HepG2 (cell line): ENCODE measurements around the gene VDAC1. TPM values are rescaled to one million over a fixed set of nuclear protein-coding genes. Genes with fewer than 3 reads are reported as not detected.
A peak's percentile ranks its signal among the peaks of the same experiment; 100 is the strongest.

Experiments used
- ETV5 ChIP-seq: IDR thresholded peaks from 2 replicates; pipeline ENCODE4 v1.6.1; 2018; ENCODE audit warnings: missing biosample characterization, missing genetic modification reagents, inconsistent platforms, borderline replicate concordance
- KDM5A ChIP-seq: fragments of 200-600 bp; sonication (generic); IDR thresholded peaks from 2 replicates; pipeline ENCODE4 v1.7.0; 2018; ENCODE audit warnings: antibody characterized with exemption, mild to moderate bottlenecking, low read length, borderline replicate concordance
- NKX3-1 ChIP-seq: sonication (generic); formaldehyde crosslinking; IDR thresholded peaks from 2 replicates; pipeline ENCODE4 v1.5.0; 2020; ENCODE audit warnings: missing genetic modification reagents
- NPAS2 ChIP-seq: sonication (generic); formaldehyde crosslinking; IDR thresholded peaks from 2 replicates; pipeline ENCODE4 v1.8.0; 2022; ENCODE audit warnings: mild to moderate bottlenecking, missing genetic modification reagents, borderline replicate concordance
- PAWR ChIP-seq: sonication (generic); formaldehyde crosslinking; IDR thresholded peaks from 2 replicates; pipeline ENCODE4 v1.4.0; 2020; ENCODE audit warnings: missing genetic modification reagents, mild to moderate bottlenecking, borderline replicate concordance
- PCBP1 ChIP-seq: fragments of 200-400 bp; formaldehyde crosslinking; IDR thresholded peaks from 2 replicates; pipeline ENCODE4 v1.6.1; 2017; ENCODE audit warnings: mild to moderate bottlenecking, low read depth, low read length, borderline replicate concordance
- RBFOX2 ChIP-seq: fragments of 200-400 bp; formaldehyde crosslinking; IDR thresholded peaks from 2 replicates; pipeline ENCODE4 v1.6.1; 2017; ENCODE audit warnings: low read depth, mild to moderate bottlenecking, low read length
- SALL1 ChIP-seq: sonication (generic); formaldehyde crosslinking; IDR thresholded peaks from 2 replicates; pipeline ENCODE4 v1.8.0; 2022; ENCODE audit warnings: mild to moderate bottlenecking, missing genetic modification reagents
- TCF7L2 ChIP-seq: IDR thresholded peaks from 2 replicates; pipeline ENCODE4 v1.6.1; 2011; ENCODE audit warnings: mild to moderate bottlenecking, low read depth, low read length, moderate library complexity
- TEAD2 ChIP-seq: sonication (generic); formaldehyde crosslinking; IDR thresholded peaks from 2 replicates; pipeline ENCODE4 v1.9.0; 2021; ENCODE audit warnings: missing genetic modification reagents
- ZBTB1 ChIP-seq: sonication (generic); formaldehyde crosslinking; IDR thresholded peaks from 2 replicates; pipeline ENCODE4 v1.4.0; 2020; ENCODE audit warnings: missing genetic modification reagents, borderline replicate concordance
- ZFP62 ChIP-seq: sonication (generic); formaldehyde crosslinking; IDR thresholded peaks from 2 replicates; pipeline ENCODE4 v1.4.0; 2020; ENCODE audit warnings: missing genetic modification reagents
- ZNF263 ChIP-seq: sonication (generic); formaldehyde crosslinking; IDR thresholded peaks from 2 replicates; pipeline ENCODE4 v1.4.0; 2020; ENCODE audit warnings: missing genetic modification reagents
- ZNF768 ChIP-seq: sonication (generic); formaldehyde crosslinking; IDR thresholded peaks from 2 replicates; pipeline ENCODE4 v1.4.0; 2020; ENCODE audit warnings: missing genetic modification reagents
- polyA plus RNA-seq, 8 experiments: library from polyadenylated mRNA; depleted of rRNA in 3 of 8; stranded (reverse) in 7 of 8; unstranded in 1 of 8; fragments of >200 nt; fragmentation: Illumina TruSeq in 4 of 8; extraction: Trizol in 4 of 8; gene quantifications; 2 replicates each; pipeline versions ENCODE4 v1.2.1 to v1.2.3, GENCODE V29; 2011 to 2016; ENCODE audit warnings: low read depth in 4 of 8, missing spikeins in 1 of 8, mixed read lengths in 1 of 8; ENCODE audit not compliant: insufficient read depth in 1 of 8
- total RNA-seq, 5 experiments: library from RNA; depleted of rRNA; stranded (reverse); fragments of >200 nt; fragmentation: Illumina TruSeq; extraction: Trizol; gene quantifications; 2 replicates each; pipeline ENCODE4 v1.2.3, GENCODE V29; 2016; ENCODE audit warnings: low read depth in 1 of 5
- TF ChIP-seq, protein P1 (sequence below): sonication (generic); formaldehyde crosslinking; IDR thresholded peaks from 2 replicates; pipeline ENCODE4 v1.5.1; 2020; ENCODE audit warnings: mild to moderate bottlenecking, missing genetic modification reagents, moderate library complexity
- TF ChIP-seq, protein P2 (sequence below), 2 experiments: sonication (generic) in 1 of 2; formaldehyde crosslinking in 1 of 2; IDR thresholded peaks; 2 replicates each; pipeline versions ENCODE4 v1.6.1 to v1.9.0; 2014 to 2022; ENCODE audit warnings: antibody characterized with exemption in 1 of 2, borderline replicate concordance in 1 of 2, inconsistent platforms in 1 of 2, low read depth in 1 of 2, missing genetic modification reagents in 1 of 2
- TF ChIP-seq, protein P3 (sequence below): conservative IDR thresholded peaks from 2 replicates; pipeline ENCODE4 v1.6.1; 2018; ENCODE audit warnings: missing genetic modification reagents

Gene VDAC1
- total and polyA plus RNA-seq, 2 of the 13 experiments (the other 11 are each of a cell fraction or from before 2014, with no cell fraction given) = 112 to 380 TPM

DNA sequence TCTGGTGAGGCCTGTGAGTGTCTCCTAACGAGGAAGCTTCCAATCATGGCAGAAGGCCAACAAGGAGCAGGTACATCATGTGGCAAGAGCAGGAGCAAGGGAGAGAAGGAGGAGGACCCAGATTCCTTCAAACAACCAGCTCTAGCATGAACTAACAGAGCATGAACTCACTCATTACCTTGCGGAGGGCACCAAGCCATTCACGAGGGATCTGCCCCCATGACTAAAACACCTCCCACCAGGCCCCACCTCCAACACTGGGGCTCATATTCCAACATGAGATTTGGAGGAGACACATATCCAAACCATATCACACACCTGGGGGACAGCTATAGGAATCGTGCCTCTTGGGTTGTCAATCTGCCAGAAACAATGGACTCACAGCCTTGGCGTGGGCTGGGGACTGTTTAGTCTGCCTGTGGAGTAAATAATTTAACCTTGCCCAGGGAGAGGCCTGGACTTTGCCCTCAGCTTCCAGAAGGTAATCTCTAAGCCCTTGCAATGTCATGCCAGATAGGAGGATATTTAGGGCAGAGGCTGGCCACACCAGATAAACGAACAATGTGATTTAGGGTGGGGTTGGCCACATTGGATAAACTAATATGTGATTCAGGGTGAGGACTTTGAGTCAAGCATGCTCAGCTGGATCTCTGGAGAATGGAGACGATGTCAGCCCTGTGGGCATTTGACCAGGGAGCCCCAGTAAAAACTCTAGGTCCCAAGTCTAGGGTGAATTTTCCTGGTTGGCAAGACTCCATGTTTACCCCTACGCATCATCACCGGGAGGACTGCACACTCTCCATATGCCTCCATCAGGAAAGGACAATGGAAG lies 13.6 kb upstream of the VDAC1 start (continued):
- TF ChIP-seq, protein P1, sequence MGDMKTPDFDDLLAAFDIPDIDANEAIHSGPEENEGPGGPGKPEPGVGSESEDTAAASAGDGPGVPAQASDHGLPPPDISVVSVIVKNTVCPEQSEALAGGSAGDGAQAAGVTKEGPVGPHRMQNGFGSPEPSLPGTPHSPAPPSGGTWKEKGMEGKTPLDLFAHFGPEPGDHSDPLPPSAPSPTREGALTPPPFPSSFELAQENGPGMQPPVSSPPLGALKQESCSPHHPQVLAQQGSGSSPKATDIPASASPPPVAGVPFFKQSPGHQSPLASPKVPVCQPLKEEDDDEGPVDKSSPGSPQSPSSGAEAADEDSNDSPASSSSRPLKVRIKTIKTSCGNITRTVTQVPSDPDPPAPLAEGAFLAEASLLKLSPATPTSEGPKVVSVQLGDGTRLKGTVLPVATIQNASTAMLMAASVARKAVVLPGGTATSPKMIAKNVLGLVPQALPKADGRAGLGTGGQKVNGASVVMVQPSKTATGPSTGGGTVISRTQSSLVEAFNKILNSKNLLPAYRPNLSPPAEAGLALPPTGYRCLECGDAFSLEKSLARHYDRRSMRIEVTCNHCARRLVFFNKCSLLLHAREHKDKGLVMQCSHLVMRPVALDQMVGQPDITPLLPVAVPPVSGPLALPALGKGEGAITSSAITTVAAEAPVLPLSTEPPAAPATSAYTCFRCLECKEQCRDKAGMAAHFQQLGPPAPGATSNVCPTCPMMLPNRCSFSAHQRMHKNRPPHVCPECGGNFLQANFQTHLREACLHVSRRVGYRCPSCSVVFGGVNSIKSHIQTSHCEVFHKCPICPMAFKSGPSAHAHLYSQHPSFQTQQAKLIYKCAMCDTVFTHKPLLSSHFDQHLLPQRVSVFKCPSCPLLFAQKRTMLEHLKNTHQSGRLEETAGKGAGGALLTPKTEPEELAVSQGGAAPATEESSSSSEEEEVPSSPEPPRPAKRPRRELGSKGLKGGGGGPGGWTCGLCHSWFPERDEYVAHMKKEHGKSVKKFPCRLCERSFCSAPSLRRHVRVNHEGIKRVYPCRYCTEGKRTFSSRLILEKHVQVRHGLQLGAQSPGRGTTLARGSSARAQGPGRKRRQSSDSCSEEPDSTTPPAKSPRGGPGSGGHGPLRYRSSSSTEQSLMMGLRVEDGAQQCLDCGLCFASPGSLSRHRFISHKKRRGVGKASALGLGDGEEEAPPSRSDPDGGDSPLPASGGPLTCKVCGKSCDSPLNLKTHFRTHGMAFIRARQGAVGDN (CRISPR knock-in tag) = peak; percentile 35; the same call in 1 of the 2 replicates
- no peak for TF ChIP-seq NPAS2 (CRISPR knock-in tag)
- no peak for TF ChIP-seq PCBP1
- TF ChIP-seq, protein P2, sequence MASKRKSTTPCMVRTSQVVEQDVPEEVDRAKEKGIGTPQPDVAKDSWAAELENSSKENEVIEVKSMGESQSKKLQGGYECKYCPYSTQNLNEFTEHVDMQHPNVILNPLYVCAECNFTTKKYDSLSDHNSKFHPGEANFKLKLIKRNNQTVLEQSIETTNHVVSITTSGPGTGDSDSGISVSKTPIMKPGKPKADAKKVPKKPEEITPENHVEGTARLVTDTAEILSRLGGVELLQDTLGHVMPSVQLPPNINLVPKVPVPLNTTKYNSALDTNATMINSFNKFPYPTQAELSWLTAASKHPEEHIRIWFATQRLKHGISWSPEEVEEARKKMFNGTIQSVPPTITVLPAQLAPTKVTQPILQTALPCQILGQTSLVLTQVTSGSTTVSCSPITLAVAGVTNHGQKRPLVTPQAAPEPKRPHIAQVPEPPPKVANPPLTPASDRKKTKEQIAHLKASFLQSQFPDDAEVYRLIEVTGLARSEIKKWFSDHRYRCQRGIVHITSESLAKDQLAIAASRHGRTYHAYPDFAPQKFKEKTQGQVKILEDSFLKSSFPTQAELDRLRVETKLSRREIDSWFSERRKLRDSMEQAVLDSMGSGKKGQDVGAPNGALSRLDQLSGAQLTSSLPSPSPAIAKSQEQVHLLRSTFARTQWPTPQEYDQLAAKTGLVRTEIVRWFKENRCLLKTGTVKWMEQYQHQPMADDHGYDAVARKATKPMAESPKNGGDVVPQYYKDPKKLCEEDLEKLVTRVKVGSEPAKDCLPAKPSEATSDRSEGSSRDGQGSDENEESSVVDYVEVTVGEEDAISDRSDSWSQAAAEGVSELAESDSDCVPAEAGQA (IDR thresholded peaks at IDR 0.05; ENCODE audit: low read depth) = no peak
- TF ChIP-seq, protein P2 (CRISPR knock-in tag; IDR thresholded peaks at IDR 0.05; ENCODE audit: borderline replicate concordance) = no peak
- peak; percentile 85 for TF ChIP-seq SALL1 (CRISPR knock-in tag)
- TF ChIP-seq NKX3-1 (CRISPR knock-in tag) = 0 out of 2 replicates have a peak, but pooled peaks have one; percentile 45
- TF ChIP-seq TEAD2 (CRISPR knock-in tag) = no peak
- no peak for TF ChIP-seq PAWR
- no peak; the same call in 1 of the 2 replicates for TF ChIP-seq KDM5A
- peak; percentile 92 for TF ChIP-seq ZNF263 (CRISPR knock-in tag)
- no peak for TF ChIP-seq ETV5 (CRISPR knock-in tag)
- TF ChIP-seq, protein P3, sequence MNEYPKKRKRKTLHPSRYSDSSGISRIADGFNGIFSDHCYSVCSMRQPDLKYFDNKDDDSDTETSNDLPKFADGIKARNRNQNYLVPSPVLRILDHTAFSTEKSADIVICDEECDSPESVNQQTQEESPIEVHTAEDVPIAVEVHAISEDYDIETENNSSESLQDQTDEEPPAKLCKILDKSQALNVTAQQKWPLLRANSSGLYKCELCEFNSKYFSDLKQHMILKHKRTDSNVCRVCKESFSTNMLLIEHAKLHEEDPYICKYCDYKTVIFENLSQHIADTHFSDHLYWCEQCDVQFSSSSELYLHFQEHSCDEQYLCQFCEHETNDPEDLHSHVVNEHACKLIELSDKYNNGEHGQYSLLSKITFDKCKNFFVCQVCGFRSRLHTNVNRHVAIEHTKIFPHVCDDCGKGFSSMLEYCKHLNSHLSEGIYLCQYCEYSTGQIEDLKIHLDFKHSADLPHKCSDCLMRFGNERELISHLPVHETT (CRISPR knock-in tag) = no peak
- no peak for TF ChIP-seq ZBTB1
- TF ChIP-seq TCF7L2 = no peak
- no peak for TF ChIP-seq ZNF768
- TF ChIP-seq RBFOX2 = peak; percentile 44; the same call in 1 of the 2 replicates
- no peak for TF ChIP-seq ZFP62 (CRISPR knock-in tag)
